Prostate gland (tissue), 2 donors: Measurements from ENCODE around the gene ZNF862.

Source experiments
- CTCF ChIP-seq, 4 experiments: fragments of 200-600 bp in 2 of 4; fragments of 450-650 bp in 2 of 4; sonication (generic) in 2 of 4; IDR thresholded peaks; 1 replicate in 3 of 4; 2 replicates in 1 of 4; pipeline ENCODE4 v1.5.1; 2016 to 2019; ENCODE audit warnings: antibody characterized with exemption in 4 of 4, mild to moderate bottlenecking in 2 of 4, moderate library complexity in 2 of 4
- POLR2A ChIP-seq: fragments of 450-650 bp; IDR thresholded peaks from one replicate; pipeline ENCODE4 v1.6.1; 2016; ENCODE audit warnings: antibody characterized with exemption, mild to moderate bottlenecking

- TF ChIP-seq POLR2A (no peak), CTCF (IDR thresholded peaks at IDR 0.05) (no peak)
Observed at GRCh38 chr7:149882248-149883047, 44.3 kb downstream of the ZNF862 start.
